22Rv1 (cell line): ENCODE results near the gene KISS1R.

Experiments used
- ZFX ChIP-seq: fragments of 450-650 bp; IDR thresholded peaks from 2 replicates; pipeline ENCODE4 v1.6.1; 2017; ENCODE audit warnings: antibody characterized with exemption, borderline replicate concordance
- TF ChIP-seq, protein P1 (sequence below): fragments of 450-650 bp; IDR thresholded peaks from 2 replicates; pipeline ENCODE4 v1.5.1; 2017; ENCODE audit warnings: mild to moderate bottlenecking

DNA sequence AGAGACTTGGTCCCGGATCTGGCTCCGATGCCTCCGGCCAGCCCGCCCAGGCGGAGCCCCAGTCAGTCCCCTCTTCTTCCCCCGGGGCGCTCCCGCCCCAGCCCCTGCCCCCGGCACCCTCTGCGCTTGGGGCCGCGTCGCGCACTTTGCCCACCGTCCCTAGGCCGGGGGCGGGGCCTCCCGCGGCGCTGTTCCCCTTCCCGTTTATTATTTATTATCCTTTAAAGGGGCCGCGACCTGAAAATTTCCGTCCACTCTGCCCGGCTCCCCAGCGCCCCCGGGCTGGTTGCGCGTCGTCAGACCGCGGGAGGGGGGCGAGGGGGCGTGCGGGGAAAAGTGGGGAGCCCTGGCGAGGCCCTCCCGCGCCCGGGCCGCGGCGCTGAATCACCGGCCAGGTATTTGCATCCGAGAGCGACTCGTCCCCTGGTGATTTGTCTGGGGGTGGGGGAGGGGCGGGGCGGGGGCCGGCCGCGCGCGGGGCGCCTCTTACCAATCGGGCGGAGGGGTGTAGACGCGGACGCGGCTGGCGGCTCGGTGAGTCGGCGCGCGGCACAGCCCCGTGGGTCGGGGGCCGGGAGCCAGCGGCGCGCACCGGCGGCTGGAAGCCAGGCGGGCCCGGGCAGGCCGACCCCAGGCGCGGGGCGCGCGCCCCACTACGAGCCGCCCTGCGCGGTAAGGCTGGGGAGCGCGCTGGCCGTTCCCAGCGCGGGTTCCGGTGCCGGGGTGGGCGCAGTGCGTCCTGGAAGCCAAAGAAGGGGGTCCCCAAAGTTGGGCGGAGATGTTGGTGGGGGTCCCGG lies 8.6 kb downstream of the KISS1R start, which contains the start of gene ARID3A:
- TF ChIP-seq, protein P1, sequence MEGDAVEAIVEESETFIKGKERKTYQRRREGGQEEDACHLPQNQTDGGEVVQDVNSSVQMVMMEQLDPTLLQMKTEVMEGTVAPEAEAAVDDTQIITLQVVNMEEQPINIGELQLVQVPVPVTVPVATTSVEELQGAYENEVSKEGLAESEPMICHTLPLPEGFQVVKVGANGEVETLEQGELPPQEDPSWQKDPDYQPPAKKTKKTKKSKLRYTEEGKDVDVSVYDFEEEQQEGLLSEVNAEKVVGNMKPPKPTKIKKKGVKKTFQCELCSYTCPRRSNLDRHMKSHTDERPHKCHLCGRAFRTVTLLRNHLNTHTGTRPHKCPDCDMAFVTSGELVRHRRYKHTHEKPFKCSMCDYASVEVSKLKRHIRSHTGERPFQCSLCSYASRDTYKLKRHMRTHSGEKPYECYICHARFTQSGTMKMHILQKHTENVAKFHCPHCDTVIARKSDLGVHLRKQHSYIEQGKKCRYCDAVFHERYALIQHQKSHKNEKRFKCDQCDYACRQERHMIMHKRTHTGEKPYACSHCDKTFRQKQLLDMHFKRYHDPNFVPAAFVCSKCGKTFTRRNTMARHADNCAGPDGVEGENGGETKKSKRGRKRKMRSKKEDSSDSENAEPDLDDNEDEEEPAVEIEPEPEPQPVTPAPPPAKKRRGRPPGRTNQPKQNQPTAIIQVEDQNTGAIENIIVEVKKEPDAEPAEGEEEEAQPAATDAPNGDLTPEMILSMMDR = no peak
- no peak for TF ChIP-seq ZFX
